Astrocyte (in vitro differentiated cells and primary cell): Measurements from ENCODE around the gene MYH10.

Experiments
- CTCF ChIP-seq: IDR thresholded peaks from 2 replicates; pipeline ENCODE4 v1.5.1; 2011; ENCODE audit warnings: low read depth, mild to moderate bottlenecking, inconsistent platforms, low read length, moderate library complexity; ENCODE audit not compliant: insufficient read depth
- EZH2 ChIP-seq: IDR thresholded peaks from 2 replicates; pipeline ENCODE4 v1.6.1; 2012; ENCODE audit warnings: mild to moderate bottlenecking, low read length, inconsistent platforms; ENCODE audit not compliant: insufficient read depth

- no peak for TF ChIP-seq CTCF
- TF ChIP-seq EZH2, result no peak
Measured at GRCh38 chr17:8630227-8630801, at the start of gene MYH10.
